Measurements from ENCODE around the gene DNAH8.

The DNAH8 gene

DNA sequence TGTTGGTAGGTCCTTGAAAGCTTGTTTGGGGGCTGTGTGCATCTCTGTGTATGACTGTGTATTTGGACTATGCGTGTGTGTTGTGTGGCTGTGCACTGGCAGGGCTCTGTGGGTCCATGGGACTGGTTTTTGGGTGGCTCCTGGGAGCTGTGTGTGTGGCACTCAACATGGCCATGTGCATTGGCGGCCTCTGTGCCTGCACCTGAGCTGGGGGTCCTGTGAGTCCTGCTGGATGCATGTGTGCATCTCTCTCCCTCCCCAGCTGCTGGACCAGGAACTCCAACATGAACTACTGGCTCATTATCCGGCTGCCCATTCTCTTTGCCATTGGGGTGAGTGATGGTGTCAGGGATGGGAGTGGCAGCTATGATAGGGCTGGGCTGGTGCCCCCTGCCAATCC lies 363.6 kb downstream of the DNAH8 start:
- no peak for DNase-seq

GRCh38 chr6:39079197-39080125 lies 364.4 kb downstream of the DNAH8 start:
- no peak for DNase-seq
